Aorta (tissue), 4 donors: ENCODE data around the gene FABP1. TPM values are rescaled to one million over a fixed set of nuclear protein-coding genes. Genes with fewer than 3 reads are reported as not detected.

Experiments
- microRNA-seq, 2 donors: library from miRNA; unstranded; fragments of <30 nt; microRNA quantifications; one replicate each; pipeline ENCODE4 v1.2.0, GENCODE V29; 2020
- polyA plus RNA-seq, 2 donors: library from polyadenylated mRNA; stranded (reverse); fragments of 200-250 nt; gene quantifications; one replicate each; pipeline ENCODE4 v1.2.3, GENCODE V29; 2013
- total RNA-seq, 2 donors: library from RNA; stranded (reverse); fragmentation: NEBNext Ultra II Directional; extraction: Animal tissue kit (Norgen Biotek cat#: 25700); gene quantifications; one replicate each; pipeline ENCODE4 v1.2.1, GENCODE V29; 2021
- donor health status: healthy with polysubstance abuse.
- donor health status: Bipolar disorder and iron deficiency.
- donor health status: DM: no; HTN: no; CAD: no.
- donor health status: DM: yes; HTN: yes; CAD: no.

The FABP1 gene
- total and polyA plus RNA-seq, 4 donors, result 18.8 to 2,211 TPM; not detected in 2

Small RNAs within 50 kb of the gene (microRNA-seq; reads per million reads assigned to microRNA genes)
- 0 reads per million in 2 donors for gene MIR4780

Other genes with a start within 250 kb of the FABP1 start
- gene RNU2-63P, start 111.5 kb downstream of the FABP1 start, total RNA-seq, result 1 to 10 TPM in 1 of 2 donors, not detected in 1; 3.3 TPM
- not detected for gene RNU2-63P, start 111.5 kb downstream of the FABP1 start, polyA plus RNA-seq
- 10 to 100 TPM; 16.0 to 24.4 TPM for gene KRCC1, start 72.3 kb downstream of the FABP1 start, total RNA-seq
- gene KRCC1, start 72.3 kb downstream of the FABP1 start, polyA plus RNA-seq, result 10 to 100 TPM; 24.8 to 35.6 TPM
- gene SMYD1, start 60.2 kb downstream of the FABP1 start, total RNA-seq, result not detected
- gene SMYD1, start 60.2 kb downstream of the FABP1 start, polyA plus RNA-seq, result under 1 TPM in 1 of 2 donors, not detected in 1; under 0.01 TPM
- gene THNSL2, start 42.3 kb upstream of the FABP1 start, total RNA-seq, result 10 to 100 TPM in 1 of 2 donors, 1 to 10 TPM in 1; 4.8 to 15.9 TPM
- 10 to 100 TPM in 1 of 2 donors, 1 to 10 TPM in 1; 8.6 to 22.5 TPM for gene THNSL2, start 42.3 kb upstream of the FABP1 start, polyA plus RNA-seq